NCI-H524 (cell line): ENCODE data around the gene ITGAE.
A peak's percentile ranks its signal among the peaks of the same experiment; 100 is the strongest.
"Not testable (repeated sequence)": the region's sequence is repeated elsewhere in the genome, so short reads cannot be mapped to it uniquely, and the experiment has no call there.

Experiments
- DNase-seq, 2 experiments: peaks; one replicate each; lab custom pipeline; 2025; lab: John Stamatoyannopoulos, UW

ITGAE gene

DNA sequence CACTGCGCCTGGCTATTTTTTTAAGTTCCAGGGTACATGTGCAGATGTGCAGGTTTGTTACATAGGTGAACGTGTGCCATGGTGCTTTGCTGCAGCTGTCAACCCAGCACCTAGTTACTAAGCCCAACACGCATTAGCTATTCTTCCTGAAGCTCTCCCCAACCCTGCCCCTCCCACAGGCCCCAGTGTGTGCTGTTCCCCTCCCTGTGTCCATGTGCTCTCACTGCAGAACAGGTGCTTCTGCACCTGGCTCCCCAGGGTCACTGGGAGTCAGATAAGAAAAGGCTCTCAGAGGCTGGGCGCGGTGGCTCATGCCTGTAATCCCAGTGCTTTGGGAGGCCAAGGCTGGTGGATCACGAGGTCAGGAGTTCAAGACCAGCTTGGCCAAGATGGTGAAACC, 71.1 kb downstream of the ITGAE start:
- DNase-seq: no peak

DNA sequence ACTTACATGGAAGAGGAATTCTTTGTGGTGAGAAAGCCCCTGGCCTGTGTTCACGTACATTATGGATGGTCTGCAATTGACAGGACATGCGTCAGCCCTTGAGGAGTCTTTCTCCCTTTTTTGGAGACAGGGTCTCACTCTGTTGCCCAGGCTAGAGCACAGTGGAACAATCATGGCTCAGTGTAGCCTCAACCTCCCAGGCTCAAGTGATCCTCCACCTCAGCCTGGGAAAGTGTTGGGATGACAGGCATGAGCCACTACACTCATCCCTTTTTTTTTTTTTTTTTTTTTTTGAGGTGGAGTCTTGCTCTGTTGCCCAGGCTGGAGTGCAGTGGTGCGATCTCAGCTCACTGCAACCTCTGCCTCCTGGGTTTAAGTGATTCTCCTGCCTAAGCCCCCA, 72.9 kb downstream of the ITGAE start:
- DNase-seq: not testable (repeated sequence)

GRCh38 chr17:3727041-3727440, 73.9 kb downstream of the ITGAE start:
- DNase-seq: no peak

GRCh38 chr17:3724378-3725077, 76.5 kb downstream of the ITGAE start:
- no peak for DNase-seq

DNA sequence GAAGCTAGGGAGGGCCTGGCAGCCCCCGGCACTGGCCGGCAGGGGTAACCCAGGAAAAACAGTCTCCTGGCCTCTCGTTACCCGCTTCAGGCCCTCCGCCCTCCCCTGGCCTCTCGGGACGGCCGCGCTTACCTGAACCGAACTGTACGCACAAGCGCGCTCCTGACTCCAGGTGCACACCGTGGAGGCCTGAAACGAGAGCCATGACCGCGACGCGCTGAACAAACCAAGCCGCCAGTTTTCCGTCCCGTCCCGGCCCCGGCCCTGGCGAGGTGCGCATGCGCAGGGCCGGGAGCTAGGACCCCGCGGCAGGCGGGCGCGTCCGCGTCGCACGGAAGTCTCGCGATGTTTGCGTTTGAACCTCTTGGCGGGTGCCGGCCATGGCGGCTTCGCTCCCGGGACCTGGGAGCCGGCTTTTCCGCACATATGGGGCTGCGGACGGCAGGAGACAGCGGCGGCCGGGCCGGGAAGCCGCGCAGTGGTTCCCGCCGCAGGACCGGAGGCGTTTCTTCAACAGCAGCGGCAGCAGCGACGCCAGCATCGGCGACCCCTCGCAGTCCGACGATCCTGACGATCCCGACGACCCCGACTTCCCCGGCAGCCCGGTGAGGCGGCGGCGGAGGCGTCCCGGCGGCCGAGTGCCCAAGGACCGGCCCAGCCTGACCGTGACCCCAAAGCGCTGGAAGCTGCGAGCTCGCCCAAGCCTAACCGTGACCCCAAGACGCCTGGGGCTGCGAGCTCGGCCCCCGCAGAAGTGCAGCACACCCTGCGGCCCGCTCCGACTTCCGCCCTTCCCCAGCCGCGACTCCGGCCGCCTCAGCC, 77.2 kb downstream of the ITGAE start, which contains the start of gene HASPIN:
TSS of gene HASPIN (plus strand) at position 348 of the 822 bp plus-strand sequence. CDS start at position 381, 33 bp downstream.
- peak; percentile 25 to 73 for DNase-seq

- DNase-seq: no peak
Measured at GRCh38 chr17:3723188-3723555, 77.8 kb downstream of the ITGAE start.

- no peak for DNase-seq
Measured at GRCh38 chr17:3722716-3723115, 78.3 kb downstream of the ITGAE start.

GRCh38 chr17:3719265-3719664, 81.7 kb downstream of the ITGAE start:
- DNase-seq: no peak

GRCh38 chr17:3718201-3718600, 82.8 kb downstream of the ITGAE start:
- DNase-seq: no peak

- no peak for DNase-seq
Measured at GRCh38 chr17:3715296-3715695, 85.7 kb downstream of the ITGAE start.

DNA sequence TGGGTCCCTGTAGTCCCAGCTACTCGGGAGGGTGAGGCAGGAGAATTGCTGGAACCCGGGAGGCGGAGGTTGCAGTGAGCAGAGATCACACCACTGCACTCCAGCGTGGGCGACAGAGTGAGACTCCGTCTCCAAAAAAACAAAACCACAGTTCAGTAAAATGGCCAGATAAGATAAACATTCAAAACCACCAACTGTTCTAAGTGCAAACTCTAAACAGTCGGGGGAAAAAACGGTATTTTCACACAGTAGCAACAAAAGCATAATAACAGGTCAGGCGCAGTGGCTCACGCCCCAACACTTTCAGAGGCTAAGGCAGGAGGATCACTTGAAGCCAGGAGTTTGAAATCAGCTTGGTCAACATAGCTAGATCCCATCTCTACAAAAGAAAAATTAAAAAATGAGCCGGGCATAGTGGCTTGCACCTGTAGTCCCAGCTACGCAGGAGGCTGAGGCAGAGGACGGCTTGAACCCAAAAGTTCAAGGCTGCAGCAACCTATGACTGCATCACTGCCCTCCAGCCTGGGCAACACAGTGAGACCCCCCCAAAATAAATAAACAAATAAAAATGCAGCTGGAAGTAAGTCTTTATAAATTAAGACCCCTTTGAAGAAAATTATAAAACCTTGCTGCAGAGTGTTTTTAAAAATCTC, 88.1 kb downstream of the ITGAE start:
- DNase-seq: no peak

DNA sequence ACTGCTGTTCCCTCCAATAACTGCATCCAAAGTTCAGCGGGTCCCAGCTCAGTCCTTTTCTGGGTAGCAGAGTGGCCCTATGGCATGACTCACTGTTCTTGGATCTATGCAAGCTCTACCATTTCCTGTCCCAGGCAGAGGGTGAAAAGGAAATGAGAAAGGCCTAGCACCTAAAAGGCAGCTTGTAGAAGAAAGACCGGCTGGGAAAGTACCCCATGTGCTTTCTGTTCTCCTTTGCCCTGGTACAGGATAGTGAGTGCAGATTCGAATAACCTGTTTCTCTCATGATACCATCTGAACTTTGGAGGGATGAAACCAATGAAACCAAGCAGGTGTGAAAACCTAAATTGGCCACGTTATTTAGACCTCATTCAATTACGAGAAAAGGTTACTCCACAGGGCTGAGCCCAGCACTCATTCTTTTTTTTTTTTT, 90.0 kb downstream of the ITGAE start:
- no peak for DNase-seq

DNA sequence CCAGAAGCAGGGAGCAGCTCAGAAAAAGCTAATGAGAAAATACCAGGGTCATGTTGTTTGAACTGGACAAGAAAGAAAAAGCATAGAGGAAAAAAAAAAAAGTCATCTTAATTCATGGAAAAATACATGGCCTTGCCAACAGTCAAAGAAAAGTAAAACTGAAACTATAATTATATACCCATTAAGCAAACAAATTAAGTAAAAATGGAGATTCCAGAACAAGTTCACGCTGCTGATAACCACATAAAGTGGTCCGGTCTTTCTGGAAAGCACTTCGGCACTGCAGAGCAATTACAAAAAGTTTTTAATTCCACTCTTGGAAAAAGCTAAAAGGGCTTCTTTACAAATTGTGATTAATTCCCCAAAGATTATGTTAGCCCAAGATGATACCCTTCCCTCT, 92.6 kb downstream of the ITGAE start:
- DNase-seq: no peak

GRCh38 chr17:3705718-3705984, 95.3 kb downstream of the ITGAE start:
- not testable (repeated sequence) for DNase-seq

DNA sequence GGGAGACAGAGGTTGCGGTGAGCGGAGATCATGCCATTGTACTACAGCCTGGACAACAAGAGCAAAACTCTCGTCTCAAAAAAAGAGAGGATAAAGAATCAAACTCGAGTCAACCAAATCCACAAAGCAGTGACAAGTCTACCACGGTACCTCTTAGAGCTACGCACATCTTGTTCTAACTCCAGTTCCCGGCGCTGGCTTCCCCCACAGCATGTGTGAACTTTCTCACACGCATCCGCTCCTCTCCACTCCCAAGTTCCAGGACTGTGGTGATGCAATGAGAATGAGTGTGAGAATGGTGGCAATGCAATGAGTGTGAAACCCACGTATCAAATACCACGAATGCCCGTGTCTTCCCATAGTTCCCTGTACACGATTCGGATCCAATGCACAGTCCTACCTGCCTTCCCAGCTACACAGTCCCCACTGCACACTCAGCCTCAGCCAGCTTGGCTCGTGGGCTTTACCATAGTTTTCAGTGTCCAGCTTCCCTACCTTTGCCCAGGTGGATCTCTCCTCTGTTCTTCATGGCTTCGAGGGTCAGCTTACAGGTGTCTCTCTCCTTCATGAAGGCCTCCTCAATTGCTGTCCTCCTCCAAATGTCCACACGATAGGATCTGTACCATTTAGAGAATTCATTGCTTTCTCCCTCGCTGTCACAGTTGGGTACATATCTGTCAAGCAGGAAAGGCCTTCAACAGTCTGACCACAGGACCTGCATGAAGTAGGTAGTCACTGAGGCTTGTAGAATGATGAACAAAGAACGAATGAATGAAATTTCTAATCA, 95.9 kb downstream of the ITGAE start:
- no peak for DNase-seq

- DNase-seq: not testable (repeated sequence)
Measured at GRCh38 chr17:3702041-3702539, 98.9 kb downstream of the ITGAE start.

GRCh38 chr17:3699951-3700350, 101.0 kb downstream of the ITGAE start:
- no peak for DNase-seq

GRCh38 chr17:3698139-3698538, 102.8 kb downstream of the ITGAE start:
- no peak for DNase-seq

DNA sequence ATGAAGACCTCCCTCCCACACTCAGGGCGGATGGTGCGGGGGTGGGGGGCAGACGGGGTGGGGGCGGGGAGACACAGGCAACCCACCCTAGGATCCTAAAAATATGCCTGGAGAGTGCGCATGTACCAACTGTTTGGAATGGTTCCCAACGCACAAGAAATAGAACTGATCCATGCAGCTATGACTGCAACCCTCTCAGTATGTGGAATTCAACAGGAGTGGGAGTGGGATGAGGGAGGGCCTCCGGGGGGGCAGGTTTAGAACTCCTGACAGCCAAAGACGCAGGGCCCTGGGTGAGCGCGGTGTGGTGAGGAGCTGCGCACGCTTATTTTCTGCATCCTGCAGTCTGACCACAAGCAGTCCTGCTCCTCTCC, 103.9 kb downstream of the ITGAE start:
- DNase-seq: no peak

- DNase-seq: no peak
Measured at GRCh38 chr17:3695723-3696411, 105.1 kb downstream of the ITGAE start, which contains the start of gene P2RX5. P2RX5 (minus strand) TSS chr17:3696155; CDS start chr17:3696005, 150 bp downstream.

DNA sequence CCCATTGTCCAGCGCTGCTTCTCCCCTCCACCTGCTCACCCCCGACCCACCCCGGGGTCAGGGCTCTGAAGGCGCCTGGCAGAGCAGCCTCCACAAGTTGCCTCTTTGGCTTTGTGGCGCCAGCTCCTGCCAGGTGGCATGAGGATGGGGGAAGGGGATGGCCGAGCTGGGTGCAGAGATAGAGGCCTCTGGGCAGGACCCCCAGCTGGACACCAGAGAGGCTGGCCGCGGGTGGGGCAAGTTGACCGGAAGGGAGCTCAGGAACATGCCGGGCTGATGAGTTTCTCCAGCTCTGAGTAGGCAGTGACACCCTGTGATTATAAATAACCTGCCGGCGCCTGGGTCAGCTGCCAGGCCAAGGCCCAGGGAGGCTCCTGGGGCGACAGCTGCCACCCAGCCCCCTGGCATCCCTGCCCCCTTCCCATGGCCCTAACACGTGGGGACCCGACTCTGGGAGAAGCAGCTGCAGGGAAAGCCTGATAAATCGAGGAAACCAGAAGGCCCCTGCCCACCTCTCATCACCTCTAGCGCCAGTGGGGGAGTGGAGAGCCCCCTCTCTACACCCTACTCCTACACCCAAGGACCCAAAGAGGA, 105.8 kb downstream of the ITGAE start:
- peak in 1 of 2 experiments; percentile 1 for DNase-seq
